Measurements from ENCODE around the gene MRPL54.

Gene MRPL54

GRCh38 chr19:3778104-3778867 lies 15.8 kb downstream of the MRPL54 start:
- Histone ChIP-seq H2AFZ (ENCODE audit: low read depth, low read length) (no peak overlapping the region), H3K36me3 (replicated peaks; ENCODE audit: low read depth, low read length) (no peaks in the 10 kb centered on the region), H3K4me2 (ENCODE audit: low read length) (no peak overlapping the region), H3K27me3 (ENCODE audit: low read depth, low read length) (no peaks in the 10 kb centered on the region), H3K9ac (ENCODE audit: low read length) (no peak overlapping the region), H3K27ac (ENCODE audit: low read length) (no peak overlapping the region), H3K4me1 (ENCODE audit: low read length) (no peaks in the 10 kb centered on the region), H3K9me3 (ENCODE audit: insufficient read depth, low read length) (peaks cover 18% of the 10 kb centered on the region; the same call in 1 of the 2 replicates), H4K20me1 (ENCODE audit: insufficient read depth, low read length) (no peaks in the 10 kb centered on the region), H3K4me3 (ENCODE audit: low read length) (no peak overlapping the region), H3K79me2 (ENCODE audit: low read length) (no peaks in the 10 kb centered on the region)
- TF ChIP-seq, protein P1, sequence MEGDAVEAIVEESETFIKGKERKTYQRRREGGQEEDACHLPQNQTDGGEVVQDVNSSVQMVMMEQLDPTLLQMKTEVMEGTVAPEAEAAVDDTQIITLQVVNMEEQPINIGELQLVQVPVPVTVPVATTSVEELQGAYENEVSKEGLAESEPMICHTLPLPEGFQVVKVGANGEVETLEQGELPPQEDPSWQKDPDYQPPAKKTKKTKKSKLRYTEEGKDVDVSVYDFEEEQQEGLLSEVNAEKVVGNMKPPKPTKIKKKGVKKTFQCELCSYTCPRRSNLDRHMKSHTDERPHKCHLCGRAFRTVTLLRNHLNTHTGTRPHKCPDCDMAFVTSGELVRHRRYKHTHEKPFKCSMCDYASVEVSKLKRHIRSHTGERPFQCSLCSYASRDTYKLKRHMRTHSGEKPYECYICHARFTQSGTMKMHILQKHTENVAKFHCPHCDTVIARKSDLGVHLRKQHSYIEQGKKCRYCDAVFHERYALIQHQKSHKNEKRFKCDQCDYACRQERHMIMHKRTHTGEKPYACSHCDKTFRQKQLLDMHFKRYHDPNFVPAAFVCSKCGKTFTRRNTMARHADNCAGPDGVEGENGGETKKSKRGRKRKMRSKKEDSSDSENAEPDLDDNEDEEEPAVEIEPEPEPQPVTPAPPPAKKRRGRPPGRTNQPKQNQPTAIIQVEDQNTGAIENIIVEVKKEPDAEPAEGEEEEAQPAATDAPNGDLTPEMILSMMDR (IDR thresholded peaks at IDR 0.05; ENCODE audit: low read depth, low read length): no peak

GRCh38 chr19:3778899-3779723 lies 16.6 kb downstream of the MRPL54 start:
- H3K79me2 ChIP-seq (ENCODE audit: low read length): no peaks in the 10 kb centered on the region
- H3K4me2 ChIP-seq (ENCODE audit: low read length): no peak overlapping the region
- no peaks in the 10 kb centered on the region for H3K4me1 ChIP-seq (ENCODE audit: low read length)
- no peak overlapping the region for H3K9ac ChIP-seq (ENCODE audit: low read length)
- H3K27me3 ChIP-seq (ENCODE audit: low read depth, low read length): no peaks in the 10 kb centered on the region
- H3K27ac ChIP-seq (ENCODE audit: low read length): no peak overlapping the region
- TF ChIP-seq, protein P1 (IDR thresholded peaks at IDR 0.05; ENCODE audit: low read depth, low read length): no peak
- no peak for TF ChIP-seq EZH2phosphoT487 (IDR thresholded peaks at IDR 0.05; ENCODE audit: low read depth)
- H3K36me3 ChIP-seq (replicated peaks; ENCODE audit: low read depth, low read length): no peaks in the 10 kb centered on the region
- no peak overlapping the region for H3K4me3 ChIP-seq (ENCODE audit: low read length)
- H2AFZ ChIP-seq (ENCODE audit: low read depth, low read length): no peak overlapping the region
- H4K20me1 ChIP-seq (ENCODE audit: insufficient read depth, low read length): no peaks in the 10 kb centered on the region
- H3K9me3 ChIP-seq (ENCODE audit: insufficient read depth, low read length): peaks cover 18% of the 10 kb centered on the region; the same call in 1 of the 2 replicates

DNA sequence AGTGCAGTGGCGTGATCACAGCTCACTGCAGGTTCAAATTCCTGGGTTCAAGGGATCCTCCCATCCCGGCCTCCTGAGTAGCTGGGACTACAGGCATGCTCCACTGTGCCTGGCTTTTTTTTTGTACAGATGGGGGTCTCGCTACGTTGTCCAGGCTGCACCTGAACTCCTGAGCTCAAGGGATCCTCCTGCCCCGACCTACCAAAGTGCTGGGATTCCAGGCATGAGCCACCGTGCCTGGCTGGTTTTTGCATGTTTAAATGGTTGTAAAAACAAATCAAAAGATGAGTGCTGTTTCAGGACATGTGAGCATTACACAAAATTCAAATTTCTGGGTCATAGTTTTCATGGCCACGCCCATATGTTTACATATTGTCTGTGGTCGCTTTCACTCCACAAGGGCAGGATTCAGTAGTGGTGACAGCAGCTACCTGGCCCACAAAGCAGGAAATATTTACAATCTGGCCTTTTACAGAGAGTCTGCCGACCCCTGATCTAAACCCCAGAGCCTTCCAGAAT lies 18.4 kb downstream of the MRPL54 start:
- Histone ChIP-seq H2AFZ (ENCODE audit: low read depth, low read length) (no peak overlapping the region), H3K9me3 (ENCODE audit: insufficient read depth, low read length) (peaks cover 18% of the 10 kb centered on the region; the same call in 1 of the 2 replicates), H3K27me3 (ENCODE audit: low read depth, low read length) (no peaks in the 10 kb centered on the region), H3K36me3 (replicated peaks; ENCODE audit: low read depth, low read length) (no peaks in the 10 kb centered on the region), H3K9ac (ENCODE audit: low read length) (no peak overlapping the region), H3K27ac (ENCODE audit: low read length) (no peak overlapping the region), H3K4me3 (ENCODE audit: low read length) (no peak overlapping the region), H3K79me2 (ENCODE audit: low read length) (no peaks in the 10 kb centered on the region), H4K20me1 (ENCODE audit: insufficient read depth, low read length) (no peaks in the 10 kb centered on the region), H3K4me1 (ENCODE audit: low read length) (no peaks in the 10 kb centered on the region), H3K4me2 (ENCODE audit: low read length) (no peak overlapping the region)
- TF ChIP-seq, protein P1 (IDR thresholded peaks at IDR 0.05; ENCODE audit: low read depth, low read length): no peak
- no peak for TF ChIP-seq EZH2phosphoT487 (IDR thresholded peaks at IDR 0.05; ENCODE audit: low read depth)

DNA sequence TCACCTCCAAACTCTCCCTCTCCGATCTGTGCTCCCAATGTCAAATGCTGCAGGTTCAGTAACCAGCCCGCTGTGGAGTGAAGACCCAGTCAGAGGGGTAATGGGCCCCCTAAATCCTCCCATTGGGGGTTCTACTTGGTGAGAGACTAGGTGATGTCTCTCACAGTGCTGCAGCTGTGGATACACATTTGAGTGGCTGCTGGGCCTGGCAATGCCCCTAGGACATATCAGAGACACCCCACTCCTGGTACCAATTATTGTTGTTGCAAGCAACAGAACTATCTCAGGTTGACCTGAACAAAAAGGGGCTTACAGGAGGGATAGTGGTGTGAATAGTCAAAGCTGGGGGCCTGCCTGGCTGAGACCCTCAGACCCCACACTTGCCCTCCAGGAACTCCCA lies 19.1 kb downstream of the MRPL54 start:
- TF ChIP-seq EZH2phosphoT487 (IDR thresholded peaks at IDR 0.05; ENCODE audit: low read depth): no peak
- TF ChIP-seq, protein P1 (IDR thresholded peaks at IDR 0.05; ENCODE audit: low read depth, low read length): no peak
- peaks cover 18% of the 10 kb centered on the region; the same call in 1 of the 2 replicates for H3K9me3 ChIP-seq (ENCODE audit: insufficient read depth, low read length)
- no peaks in the 10 kb centered on the region for H3K27me3 ChIP-seq (ENCODE audit: low read depth, low read length)

More for the DNA sequence above, 19.1 kb downstream of the MRPL54 start:
- H3K4me3 ChIP-seq (ENCODE audit: low read length): no peak overlapping the region
- H3K79me2 ChIP-seq (ENCODE audit: low read length): no peaks in the 10 kb centered on the region
- no peaks in the 10 kb centered on the region for H3K4me1 ChIP-seq (ENCODE audit: low read length)
- H3K36me3 ChIP-seq (replicated peaks; ENCODE audit: low read depth, low read length): no peaks in the 10 kb centered on the region
- H3K4me2 ChIP-seq (ENCODE audit: low read length): no peak overlapping the region
- H3K9ac ChIP-seq (ENCODE audit: low read length): no peak overlapping the region
- no peak overlapping the region for H3K27ac ChIP-seq (ENCODE audit: low read length)
- no peak overlapping the region for H2AFZ ChIP-seq (ENCODE audit: low read depth, low read length)
- no peaks in the 10 kb centered on the region for H4K20me1 ChIP-seq (ENCODE audit: insufficient read depth, low read length)
